Measurements from ENCODE around the gene DNASE2.
"Not testable (repeated sequence)": the region's sequence is repeated elsewhere in the genome, so short reads cannot be mapped to it uniquely, and the experiment has no call there.

Gene DNASE2

GRCh38 chr19:12856653-12857052 lies 24.6 kb downstream of the DNASE2 start:
- H3K9me3 Mint-ChIP-seq, result peaks cover 2% of the 10 kb centered on the region

GRCh38 chr19:12847159-12848139 lies 33.8 kb downstream of the DNASE2 start:
- Mint-ChIP-seq H3K36me3 (no peaks in the 10 kb centered on the region), H3K27ac (peak overlapping the region; percentile 32), H3K9me3 (no peaks in the 10 kb centered on the region), H3K4me1 (peaks cover 9% of the 10 kb centered on the region), H3K4me3 (peak overlapping the region; percentile 68)
- DNase-seq (ENCODE audit: low spot score in 2 of 2) (peak; percentile 97 to 99), ATAC-seq (peak; percentile 97)

More at GRCh38 chr19:12856653-12857052, 24.6 kb downstream of the DNASE2 start:
- Mint-ChIP-seq H3K4me1 (no peaks in the 10 kb centered on the region), H3K4me3 (no peak overlapping the region), H3K27ac (no peak overlapping the region), H3K36me3 (no peaks in the 10 kb centered on the region)
- ATAC-seq (no peak), DNase-seq (ENCODE audit: low spot score in 2 of 2) (no peak)

- not testable (repeated sequence) for H3K27ac Mint-ChIP-seq; H3K9me3 Mint-ChIP-seq; H3K36me3 Mint-ChIP-seq; ATAC-seq; DNase-seq (ENCODE audit: low spot score in 2 of 2)
- H3K4me1 Mint-ChIP-seq, result peaks cover 12% of the 10 kb centered on the region
- peak overlapping the region; percentile 68 for H3K4me3 Mint-ChIP-seq
Observed at GRCh38 chr19:12846613-12847012, 34.6 kb downstream of the DNASE2 start.

- ATAC-seq (no peak), DNase-seq (ENCODE audit: low spot score in 2 of 2) (no peak)
- Mint-ChIP-seq H3K9me3 (no peaks in the 10 kb centered on the region), H3K4me3 (no peak overlapping the region), H3K27ac (peak overlapping the region; percentile 6), H3K4me1 (peaks cover 35% of the 10 kb centered on the region), H3K36me3 (no peaks in the 10 kb centered on the region)
Observed at GRCh38 chr19:12843999-12844732, 37.1 kb downstream of the DNASE2 start.

GRCh38 chr19:12843328-12843727 lies 37.9 kb downstream of the DNASE2 start:
- Mint-ChIP-seq H3K9me3 (no peaks in the 10 kb centered on the region), H3K27ac (no peak overlapping the region), H3K4me3 (no peak overlapping the region), H3K36me3 (no peaks in the 10 kb centered on the region), H3K4me1 (peaks cover 39% of the 10 kb centered on the region)
- DNase-seq (ENCODE audit: low spot score in 2 of 2), result no peak
- no peak for ATAC-seq

GRCh38 chr19:12842511-12842910 lies 38.7 kb downstream of the DNASE2 start:
- Mint-ChIP-seq H3K36me3 (no peaks in the 10 kb centered on the region), H3K4me1 (peaks cover 39% of the 10 kb centered on the region), H3K9me3 (no peaks in the 10 kb centered on the region), H3K4me3 (no peak overlapping the region), H3K27ac (no peak overlapping the region)
- ATAC-seq (no peak), DNase-seq (ENCODE audit: low spot score in 2 of 2) (no peak)

- ATAC-seq (no peak), DNase-seq (ENCODE audit: low spot score in 2 of 2) (peak in 1 of 2 donors; percentile 60)
- Mint-ChIP-seq H3K27ac (no peak overlapping the region), H3K9me3 (no peaks in the 10 kb centered on the region), H3K4me3 (peak overlapping the region; percentile 36), H3K4me1 (peaks cover 39% of the 10 kb centered on the region), H3K36me3 (no peaks in the 10 kb centered on the region)
Observed at GRCh38 chr19:12841094-12841493, 40.2 kb downstream of the DNASE2 start.

- DNase-seq (ENCODE audit: low spot score in 2 of 2) (peak; percentile 32 to 82), ATAC-seq (peak; percentile 22)
- no peaks in the 10 kb centered on the region for H3K9me3 Mint-ChIP-seq
- peaks cover 39% of the 10 kb centered on the region for H3K4me1 Mint-ChIP-seq
- H3K27ac Mint-ChIP-seq, result no peak overlapping the region
- H3K4me3 Mint-ChIP-seq, result peak overlapping the region; percentile 36
- no peaks in the 10 kb centered on the region for H3K36me3 Mint-ChIP-seq
Observed at GRCh38 chr19:12840091-12841079, 40.9 kb downstream of the DNASE2 start.

GRCh38 chr19:12838886-12839756 lies 42.1 kb downstream of the DNASE2 start:
- Mint-ChIP-seq H3K4me1 (peaks cover 45% of the 10 kb centered on the region), H3K27ac (no peak overlapping the region), H3K36me3 (no peaks in the 10 kb centered on the region), H3K4me3 (peak overlapping the region; percentile 62), H3K9me3 (no peaks in the 10 kb centered on the region)
- ATAC-seq (peak; percentile 66), DNase-seq (ENCODE audit: low spot score in 2 of 2) (no peak)

GRCh38 chr19:12838182-12838885 lies 42.9 kb downstream of the DNASE2 start, which contains the start of gene MAST1:
Gene MAST1, plus strand, starts transcription at chr19:12838515. Its CDS starts 58 bp downstream, at chr19:12838573.
- ATAC-seq, result peak; percentile 80
- no peak within 1 kb of the TSS for H3K27ac Mint-ChIP-seq

GRCh38 chr19:12837225-12837624 lies 44.0 kb downstream of the DNASE2 start:
- no peak for DNase-seq (ENCODE audit: low spot score in 2 of 2)
- Mint-ChIP-seq H3K4me1 (peaks cover 58% of the 10 kb centered on the region), H3K36me3 (no peaks in the 10 kb centered on the region), H3K4me3 (peak overlapping the region; percentile 62), H3K27ac (no peak overlapping the region), H3K9me3 (no peaks in the 10 kb centered on the region)
- no peak for ATAC-seq

More at GRCh38 chr19:12838182-12838885, 42.9 kb downstream of the DNASE2 start, which contains the start of gene MAST1:
- Mint-ChIP-seq H3K4me1 (peaks cover 47% of the 10 kb centered on the region), H3K4me3 (peak within 1 kb of the TSS; percentile 62), H3K36me3 (no peaks in the 10 kb centered on the region), H3K9me3 (no peaks in the 10 kb centered on the region)
- peak; percentile 56 to 68 for DNase-seq (ENCODE audit: low spot score in 2 of 2)

GRCh38 chr19:12836529-12836863 lies 44.8 kb downstream of the DNASE2 start:
- Mint-ChIP-seq H3K9me3 (no peaks in the 10 kb centered on the region), H3K4me3 (no peak overlapping the region), H3K36me3 (no peaks in the 10 kb centered on the region), H3K4me1 (peaks cover 61% of the 10 kb centered on the region), H3K27ac (no peak overlapping the region)
- ATAC-seq (no peak), DNase-seq (ENCODE audit: low spot score in 2 of 2) (no peak)

GRCh38 chr19:12834976-12835757 lies 46.1 kb downstream of the DNASE2 start:
- DNase-seq (ENCODE audit: low spot score in 2 of 2), result peak in 1 of 2 donors; percentile 52
- Mint-ChIP-seq H3K4me1 (peaks cover 48% of the 10 kb centered on the region), H3K4me3 (peak overlapping the region; percentile 66), H3K36me3 (no peaks in the 10 kb centered on the region), H3K9me3 (no peaks in the 10 kb centered on the region), H3K27ac (peak overlapping the region; percentile 6)
- no peak for ATAC-seq
